GM06990 (cell line): ENCODE data around the gene SDF4.
A peak's percentile ranks its signal among the peaks of the same experiment; 100 is the strongest.

Source experiments
- DNase-seq: peaks from one replicate; pipeline ENCODE4 v3.0.0-alpha.2; 2011; ENCODE audit not compliant: insufficient read length; ENCODE audit errors: extremely low read depth
- H3K27me3 ChIP-seq: replicated peaks from 2 replicates; pipeline ENCODE4 v1.6.0; 2011; ENCODE audit warnings: low read length; ENCODE audit not compliant: control insufficient read depth, insufficient read depth
- H3K36me3 ChIP-seq: 2 replicates; pipeline ENCODE4 v1.5.1; 2011; ENCODE audit warnings: low read length; ENCODE audit not compliant: control insufficient read depth, insufficient read depth
- H3K4me3 ChIP-seq: replicated peaks from 2 replicates; pipeline ENCODE4 v1.5.1; 2011; ENCODE audit warnings: low read depth, mild to moderate bottlenecking, control low read depth, low read length
- CTCF ChIP-seq: IDR thresholded peaks from 2 replicates; pipeline ENCODE4 v1.5.1; 2011; ENCODE audit warnings: low read length, control low read depth, mild to moderate bottlenecking, inconsistent platforms; ENCODE audit not compliant: insufficient read depth, poor library complexity, severe bottlenecking

Gene SDF4

GRCh38 chr1:1236176-1236763 is 4.5 kb upstream of the SDF4 start:
- no peak overlapping the region for H3K4me3 ChIP-seq
- H3K36me3 ChIP-seq: no peaks in the 10 kb centered on the region; the same call in 1 of the 2 replicates
- TF ChIP-seq CTCF: no peak
- no peak for DNase-seq
- H3K27me3 ChIP-seq: no peaks in the 10 kb centered on the region; the same call in 1 of the 2 replicates

- Histone ChIP-seq H3K27me3 (no peaks in the 10 kb centered on the region; the same call in 1 of the 2 replicates), H3K36me3 (no peaks in the 10 kb centered on the region; the same call in 1 of the 2 replicates), H3K4me3 (no peak overlapping the region)
- TF ChIP-seq CTCF: no peak
- no peak for DNase-seq
These were observed 3.4 kb upstream of the SDF4 start for GRCh38 chr1:1235016-1235744.

GRCh38 chr1:1234180-1234808 is 2.5 kb upstream of the SDF4 start:
- DNase-seq: no peak
- Histone ChIP-seq H3K36me3 (peaks cover 3% of the 10 kb centered on the region; the same call in 1 of the 2 replicates), H3K4me3 (no peak overlapping the region), H3K27me3 (no peaks in the 10 kb centered on the region; the same call in 1 of the 2 replicates)
- TF ChIP-seq CTCF: no peak

GRCh38 chr1:1233567-1233892 is 1.7 kb upstream of the SDF4 start:
- no peaks in the 10 kb centered on the region; the same call in 1 of the 2 replicates for H3K27me3 ChIP-seq
- peaks cover 4% of the 10 kb centered on the region for H3K36me3 ChIP-seq
- no peak for TF ChIP-seq CTCF
- no peak overlapping the region for H3K4me3 ChIP-seq
- DNase-seq: no peak

- Histone ChIP-seq H3K36me3 (peaks cover 10% of the 10 kb centered on the region), H3K27me3 (no peaks in the 10 kb centered on the region; the same call in 1 of the 2 replicates), H3K4me3 (peak overlapping the region; percentile 46; the same call in 1 of the 2 replicates)
- DNase-seq: no peak
- no peak for TF ChIP-seq CTCF
These were observed 1.2 kb upstream of the SDF4 start for GRCh38 chr1:1232796-1233566.
